Measurements from ENCODE around the gene TMEM26. TPM values are rescaled to one million over a fixed set of nuclear protein-coding genes. Genes with fewer than 3 reads are reported as not detected.
"Not testable (repeated sequence)": the region's sequence is repeated elsewhere in the genome, so short reads cannot be mapped to it uniquely, and the experiment has no call there.

Gene TMEM26
- polyA plus RNA-seq, 2 of the 4 experiments (the other 2 are of a cell fraction): 0.03 to 0.10 TPM

DNA sequence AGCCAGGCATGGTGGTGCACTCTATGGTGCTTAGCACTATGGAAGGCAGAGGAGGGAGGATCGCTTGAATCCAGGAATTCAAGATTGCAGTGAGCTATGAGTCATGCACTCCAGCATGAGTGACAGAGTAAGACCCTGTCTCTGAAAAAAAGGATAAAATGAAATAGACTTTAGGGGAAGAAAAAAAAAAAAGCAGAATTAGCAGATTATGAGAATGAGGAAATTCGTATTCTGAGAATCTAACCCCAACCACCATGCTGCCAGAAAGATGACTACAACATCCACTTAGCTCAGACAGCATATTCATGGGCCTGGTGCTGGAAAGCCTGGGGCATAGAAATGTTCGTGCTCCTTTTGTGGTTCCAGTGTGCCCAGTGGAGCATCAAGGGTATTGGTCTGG lies 63.3 kb downstream of the TMEM26 start:
- H3K9me3 ChIP-seq: no peaks in the 10 kb centered on the region
- H3K4me3 ChIP-seq: no peak overlapping the region
- 52% methylated on average over 3 of the region's 3 CpGs for WGBS (ENCODE audit: missing lambda C conversion rate)
- H3K27ac ChIP-seq: no peak overlapping the region
- ATAC-seq (no peak), FAIRE-seq (no peak), DNase-seq (ENCODE audit: low read depth in 1 of 2, low spot score in 1 of 2) (no peak)
- no peak overlapping the region for H3K4me2 ChIP-seq
- POLR2A ChIA-PET: no interaction called here
- CTCF ChIA-PET: interaction anchor here (0.6 kb wide), 2 partner anchors 112 to 551 kb away, joined by 3 read pairs; no protein-coding TSS in a partner anchor
- TF ChIP-seq SMC3 (IDR thresholded peaks at IDR 0.05) (no peak), HOXB5 (CRISPR knock-in tag; IDR thresholded peaks at IDR 0.05) (no peak), MYC (IDR thresholded peaks at IDR 0.05; ENCODE audit: borderline replicate concordance, low read length) (no peak), SREBF2 (IDR thresholded peaks at IDR 0.05) (no peak), ZNF302 (CRISPR knock-in tag; IDR thresholded peaks at IDR 0.05) (no peak), TFCP2L1 (CRISPR knock-in tag; IDR thresholded peaks at IDR 0.05) (no peak), POLR2A (IDR thresholded peaks at IDR 0.05; ENCODE audit: low read length) (no peak), JUN (IDR thresholded peaks at IDR 0.05) (no peak), HDAC2 (IDR thresholded peaks at IDR 0.05) (no peak), POLR2AphosphoS2 (conservative IDR thresholded peaks at IDR 0.05; ENCODE audit: low read length) (no peak), KDM1A (IDR thresholded peaks at IDR 0.05; ENCODE audit: low read depth) (no peak)
- TF ChIP-seq, protein P1, sequence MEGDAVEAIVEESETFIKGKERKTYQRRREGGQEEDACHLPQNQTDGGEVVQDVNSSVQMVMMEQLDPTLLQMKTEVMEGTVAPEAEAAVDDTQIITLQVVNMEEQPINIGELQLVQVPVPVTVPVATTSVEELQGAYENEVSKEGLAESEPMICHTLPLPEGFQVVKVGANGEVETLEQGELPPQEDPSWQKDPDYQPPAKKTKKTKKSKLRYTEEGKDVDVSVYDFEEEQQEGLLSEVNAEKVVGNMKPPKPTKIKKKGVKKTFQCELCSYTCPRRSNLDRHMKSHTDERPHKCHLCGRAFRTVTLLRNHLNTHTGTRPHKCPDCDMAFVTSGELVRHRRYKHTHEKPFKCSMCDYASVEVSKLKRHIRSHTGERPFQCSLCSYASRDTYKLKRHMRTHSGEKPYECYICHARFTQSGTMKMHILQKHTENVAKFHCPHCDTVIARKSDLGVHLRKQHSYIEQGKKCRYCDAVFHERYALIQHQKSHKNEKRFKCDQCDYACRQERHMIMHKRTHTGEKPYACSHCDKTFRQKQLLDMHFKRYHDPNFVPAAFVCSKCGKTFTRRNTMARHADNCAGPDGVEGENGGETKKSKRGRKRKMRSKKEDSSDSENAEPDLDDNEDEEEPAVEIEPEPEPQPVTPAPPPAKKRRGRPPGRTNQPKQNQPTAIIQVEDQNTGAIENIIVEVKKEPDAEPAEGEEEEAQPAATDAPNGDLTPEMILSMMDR (IDR thresholded peaks at IDR 0.05): no peak
- TF ChIP-seq, protein P2, sequence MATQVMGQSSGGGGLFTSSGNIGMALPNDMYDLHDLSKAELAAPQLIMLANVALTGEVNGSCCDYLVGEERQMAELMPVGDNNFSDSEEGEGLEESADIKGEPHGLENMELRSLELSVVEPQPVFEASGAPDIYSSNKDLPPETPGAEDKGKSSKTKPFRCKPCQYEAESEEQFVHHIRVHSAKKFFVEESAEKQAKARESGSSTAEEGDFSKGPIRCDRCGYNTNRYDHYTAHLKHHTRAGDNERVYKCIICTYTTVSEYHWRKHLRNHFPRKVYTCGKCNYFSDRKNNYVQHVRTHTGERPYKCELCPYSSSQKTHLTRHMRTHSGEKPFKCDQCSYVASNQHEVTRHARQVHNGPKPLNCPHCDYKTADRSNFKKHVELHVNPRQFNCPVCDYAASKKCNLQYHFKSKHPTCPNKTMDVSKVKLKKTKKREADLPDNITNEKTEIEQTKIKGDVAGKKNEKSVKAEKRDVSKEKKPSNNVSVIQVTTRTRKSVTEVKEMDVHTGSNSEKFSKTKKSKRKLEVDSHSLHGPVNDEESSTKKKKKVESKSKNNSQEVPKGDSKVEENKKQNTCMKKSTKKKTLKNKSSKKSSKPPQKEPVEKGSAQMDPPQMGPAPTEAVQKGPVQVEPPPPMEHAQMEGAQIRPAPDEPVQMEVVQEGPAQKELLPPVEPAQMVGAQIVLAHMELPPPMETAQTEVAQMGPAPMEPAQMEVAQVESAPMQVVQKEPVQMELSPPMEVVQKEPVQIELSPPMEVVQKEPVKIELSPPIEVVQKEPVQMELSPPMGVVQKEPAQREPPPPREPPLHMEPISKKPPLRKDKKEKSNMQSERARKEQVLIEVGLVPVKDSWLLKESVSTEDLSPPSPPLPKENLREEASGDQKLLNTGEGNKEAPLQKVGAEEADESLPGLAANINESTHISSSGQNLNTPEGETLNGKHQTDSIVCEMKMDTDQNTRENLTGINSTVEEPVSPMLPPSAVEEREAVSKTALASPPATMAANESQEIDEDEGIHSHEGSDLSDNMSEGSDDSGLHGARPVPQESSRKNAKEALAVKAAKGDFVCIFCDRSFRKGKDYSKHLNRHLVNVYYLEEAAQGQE (IDR thresholded peaks at IDR 0.05): no peak
- H3K4me1 ChIP-seq: no peaks in the 10 kb centered on the region

DNA sequence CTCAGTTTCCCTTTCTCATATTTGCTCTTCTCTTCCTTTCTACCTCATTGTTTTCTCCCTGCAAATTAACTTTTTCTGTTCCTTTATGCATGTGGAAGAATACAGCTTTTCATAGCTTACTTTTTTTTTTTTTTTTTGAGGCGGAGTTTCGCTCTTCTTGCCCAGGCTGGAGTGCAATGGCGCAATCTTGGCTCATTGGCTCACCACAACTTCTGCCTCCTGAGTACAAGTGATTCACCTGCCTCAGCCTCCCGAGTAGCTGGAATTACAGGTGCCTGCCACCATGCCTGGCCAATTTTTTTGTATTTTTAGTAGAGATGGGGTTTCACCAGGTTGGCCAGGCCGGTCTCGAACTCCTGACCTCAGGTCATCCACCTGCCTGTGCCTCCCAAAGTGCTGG lies 64.2 kb downstream of the TMEM26 start:
- DNase-seq (ENCODE audit: low read depth in 1 of 2, low spot score in 1 of 2); H3K27ac ChIP-seq; FAIRE-seq; POLR2A ChIA-PET; H3K4me2 ChIP-seq; H3K4me1 ChIP-seq; ATAC-seq; H3K9me3 ChIP-seq; H3K4me3 ChIP-seq: not testable (repeated sequence)
- CTCF ChIA-PET: interaction anchor here (0.6 to 0.7 kb wide), 2 partner anchors 219 to 314 kb away, joined by 3 read pairs; no protein-coding TSS in a partner anchor
- 71% methylated on average over 6 of the region's 6 CpGs for WGBS (ENCODE audit: missing lambda C conversion rate)

DNA sequence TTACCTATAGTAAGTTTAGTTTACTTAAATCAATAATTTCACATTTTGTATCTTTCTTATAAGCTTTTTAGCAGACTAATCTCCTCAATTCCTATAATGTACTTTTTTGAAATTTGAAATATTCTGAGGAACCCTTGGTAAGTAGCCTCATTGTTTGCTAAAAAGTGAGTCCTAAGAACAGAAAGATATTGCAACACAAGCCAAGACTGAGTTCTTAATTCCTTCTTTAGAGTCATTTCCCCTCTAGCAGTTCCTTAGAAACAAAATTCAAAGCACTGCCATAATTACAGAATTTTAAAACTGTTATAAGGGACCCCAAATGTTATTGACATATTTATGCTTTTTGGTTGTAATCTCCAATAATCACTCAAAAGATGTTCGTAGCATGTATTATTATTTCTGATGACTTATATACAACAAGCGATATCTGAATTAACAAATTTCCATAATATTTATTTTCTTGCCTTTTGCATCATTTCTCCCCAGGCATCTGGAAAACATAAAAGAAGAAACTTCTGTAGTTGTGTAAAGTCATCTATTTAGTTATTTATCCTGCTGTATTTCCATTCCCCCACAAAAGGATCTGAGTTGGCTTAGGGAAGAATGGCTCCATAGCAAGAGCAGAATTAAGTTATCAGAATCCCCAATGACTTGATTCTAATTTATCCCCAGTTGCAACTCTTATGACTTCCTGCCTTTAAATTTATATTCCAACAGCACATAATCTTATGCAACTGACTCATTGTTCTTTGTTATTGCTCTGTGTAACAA lies 67.8 kb downstream of the TMEM26 start:
- POLR2A ChIA-PET: no interaction called here
- Histone ChIP-seq H3K27ac (no peak overlapping the region), H3K4me1 (no peaks in the 10 kb centered on the region), H3K9me3 (no peaks in the 10 kb centered on the region; the same call in 2 of the 3 replicates), H3K4me3 (no peak overlapping the region), H3K4me2 (no peak overlapping the region)
- CTCF ChIA-PET: no interaction called here
- 84% methylated on average over 2 of the region's 2 CpGs for WGBS (ENCODE audit: missing lambda C conversion rate)
- FAIRE-seq (no peak), DNase-seq (ENCODE audit: low read depth in 1 of 2, low spot score in 1 of 2) (no peak), ATAC-seq (no peak)
- TF ChIP-seq BHLHE40 (IDR thresholded peaks at IDR 0.05; ENCODE audit: low read depth, low read length) (no peak), HEYL (CRISPR knock-in tag; IDR thresholded peaks at IDR 0.05) (no peak), MYC (IDR thresholded peaks at IDR 0.05; ENCODE audit: borderline replicate concordance, low read length) (no peak), PHF8 (IDR thresholded peaks at IDR 0.05; ENCODE audit: borderline replicate concordance, low read depth) (no peak), RNF2 (IDR thresholded peaks at IDR 0.05; ENCODE audit: borderline replicate concordance, low read depth) (no peak), CHD2 (IDR thresholded peaks at IDR 0.05; ENCODE audit: low read length, partially characterized antibody) (no peak), KDM5A (IDR thresholded peaks at IDR 0.05) (no peak), HOXB5 (CRISPR knock-in tag; IDR thresholded peaks at IDR 0.05) (no peak), POLR2AphosphoS2 (conservative IDR thresholded peaks at IDR 0.05; ENCODE audit: low read length) (no peak), CHD4 (IDR thresholded peaks at IDR 0.05; ENCODE audit: borderline replicate concordance) (no peak), RAD21 (conservative IDR thresholded peaks at IDR 0.05 in 1 of 2, IDR thresholded peaks at IDR 0.05 in 1 of 2) (no peak)
- TF ChIP-seq, protein P3, sequence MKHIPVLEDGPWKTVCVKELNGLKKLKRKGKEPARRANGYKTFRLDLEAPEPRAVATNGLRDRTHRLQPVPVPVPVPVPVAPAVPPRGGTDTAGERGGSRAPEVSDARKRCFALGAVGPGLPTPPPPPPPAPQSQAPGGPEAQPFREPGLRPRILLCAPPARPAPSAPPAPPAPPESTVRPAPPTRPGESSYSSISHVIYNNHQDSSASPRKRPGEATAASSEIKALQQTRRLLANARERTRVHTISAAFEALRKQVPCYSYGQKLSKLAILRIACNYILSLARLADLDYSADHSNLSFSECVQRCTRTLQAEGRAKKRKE (CRISPR knock-in tag; IDR thresholded peaks at IDR 0.05; ENCODE audit: low read depth): no peak
- TF ChIP-seq, protein P4, sequence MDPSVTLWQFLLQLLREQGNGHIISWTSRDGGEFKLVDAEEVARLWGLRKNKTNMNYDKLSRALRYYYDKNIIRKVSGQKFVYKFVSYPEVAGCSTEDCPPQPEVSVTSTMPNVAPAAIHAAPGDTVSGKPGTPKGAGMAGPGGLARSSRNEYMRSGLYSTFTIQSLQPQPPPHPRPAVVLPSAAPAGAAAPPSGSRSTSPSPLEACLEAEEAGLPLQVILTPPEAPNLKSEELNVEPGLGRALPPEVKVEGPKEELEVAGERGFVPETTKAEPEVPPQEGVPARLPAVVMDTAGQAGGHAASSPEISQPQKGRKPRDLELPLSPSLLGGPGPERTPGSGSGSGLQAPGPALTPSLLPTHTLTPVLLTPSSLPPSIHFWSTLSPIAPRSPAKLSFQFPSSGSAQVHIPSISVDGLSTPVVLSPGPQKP (IDR thresholded peaks at IDR 0.05; ENCODE audit: low read depth, low read length): no peak
- TF ChIP-seq, protein P1 (IDR thresholded peaks at IDR 0.05): no peak
